CMK (cell line): ENCODE data around the gene AP5S1.
"Not testable (repeated sequence)": the region's sequence is repeated elsewhere in the genome, so short reads cannot be mapped to it uniquely, and the experiment has no call there.

Source experiments
- DNase-seq: peaks from one replicate; pipeline ENCODE4 v3.0.0-alpha.2; 2010; ENCODE audit warnings: low read depth

AP5S1 gene

DNA sequence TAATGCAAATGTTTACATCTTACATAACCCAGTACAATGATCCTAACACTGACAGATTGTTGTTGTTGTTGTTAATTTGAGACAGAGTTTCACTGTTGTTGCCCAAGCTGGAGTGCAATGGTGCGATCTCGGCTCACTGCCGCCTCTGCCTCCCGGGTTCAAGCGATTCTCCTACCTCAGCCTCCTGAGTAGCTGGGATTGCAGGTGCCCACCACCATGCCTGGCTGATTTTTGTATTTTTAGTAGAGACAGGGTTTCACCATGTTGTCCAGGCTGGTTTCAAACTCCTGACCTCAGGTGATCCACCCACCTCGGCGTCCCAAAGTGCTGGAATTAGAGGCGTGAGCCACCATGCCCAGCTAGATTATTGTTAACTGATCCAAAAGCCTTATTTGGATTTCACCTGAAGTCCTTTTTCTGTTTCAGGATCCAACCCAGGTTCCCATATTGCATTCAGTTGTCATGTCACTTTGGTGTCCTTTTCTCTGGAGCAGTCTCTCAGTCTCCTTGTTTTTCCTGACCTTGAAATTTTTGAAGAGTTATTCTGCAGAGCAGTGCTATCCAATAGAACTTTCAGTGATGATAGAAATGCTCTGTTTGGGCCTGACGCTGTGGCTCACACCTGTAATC, 23.8 kb downstream of the AP5S1 start:
- DNase-seq, result not testable (repeated sequence)

DNA sequence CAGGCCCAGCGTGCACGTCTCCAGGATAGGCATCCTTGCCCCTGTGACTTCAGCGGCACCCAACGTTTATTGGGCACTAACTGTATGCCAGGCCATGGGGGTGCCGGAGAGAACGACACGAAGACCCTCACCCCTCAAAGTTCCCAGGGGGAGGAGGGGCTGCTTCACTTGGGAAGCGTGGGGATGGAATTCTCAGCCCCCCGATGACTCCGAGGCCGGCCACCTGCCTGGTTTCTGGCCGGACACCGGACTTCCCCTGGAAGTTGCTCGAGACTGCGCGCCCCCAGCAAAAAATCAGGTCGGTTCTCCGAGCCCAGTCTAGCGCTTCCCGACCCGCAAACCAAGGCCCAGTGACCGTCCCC, 26.0 kb downstream of the AP5S1 start:
- no peak for DNase-seq

DNA sequence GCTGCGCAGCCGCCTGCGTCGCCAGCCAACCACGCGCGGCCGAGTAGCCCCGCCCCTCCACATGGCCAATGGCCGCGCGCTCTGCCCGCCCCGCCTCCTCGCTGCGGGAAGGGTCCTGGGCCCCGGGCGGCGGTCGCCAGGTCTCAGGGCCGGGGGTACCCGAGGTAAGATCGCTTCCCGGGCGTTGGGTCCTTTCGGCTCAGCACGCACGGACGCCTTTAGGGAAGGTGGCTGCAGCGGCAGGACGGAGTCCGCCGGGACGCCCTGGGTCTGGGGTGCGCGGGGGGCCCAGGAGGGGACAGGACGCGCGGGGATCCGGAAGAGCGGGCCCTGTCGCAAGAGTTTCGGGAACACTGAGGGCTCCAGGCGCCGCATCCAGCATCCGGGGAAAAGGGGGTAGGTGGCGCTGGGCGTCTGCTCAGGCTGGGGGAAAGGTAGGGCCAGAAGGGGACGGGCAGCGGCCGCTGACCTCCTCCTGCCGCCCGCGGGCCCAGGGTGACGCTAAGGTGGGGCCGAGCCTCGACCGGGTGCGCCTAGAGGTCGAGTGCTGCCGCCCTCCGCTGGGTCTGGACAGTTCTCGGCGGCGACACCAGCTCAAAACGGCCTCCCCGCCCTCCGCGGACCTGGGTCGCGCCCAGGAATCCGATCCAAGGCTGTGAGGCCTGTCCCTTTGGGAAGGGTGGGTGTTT, 26.5 kb downstream of the AP5S1 start, which contains the start of gene MAVS:
MAVS (plus strand) TSS at position 95 of the 689 bp plus-strand sequence. CDS start 7,791 bp downstream, outside the sequence.
- peak; percentile 88 for DNase-seq

DNA sequence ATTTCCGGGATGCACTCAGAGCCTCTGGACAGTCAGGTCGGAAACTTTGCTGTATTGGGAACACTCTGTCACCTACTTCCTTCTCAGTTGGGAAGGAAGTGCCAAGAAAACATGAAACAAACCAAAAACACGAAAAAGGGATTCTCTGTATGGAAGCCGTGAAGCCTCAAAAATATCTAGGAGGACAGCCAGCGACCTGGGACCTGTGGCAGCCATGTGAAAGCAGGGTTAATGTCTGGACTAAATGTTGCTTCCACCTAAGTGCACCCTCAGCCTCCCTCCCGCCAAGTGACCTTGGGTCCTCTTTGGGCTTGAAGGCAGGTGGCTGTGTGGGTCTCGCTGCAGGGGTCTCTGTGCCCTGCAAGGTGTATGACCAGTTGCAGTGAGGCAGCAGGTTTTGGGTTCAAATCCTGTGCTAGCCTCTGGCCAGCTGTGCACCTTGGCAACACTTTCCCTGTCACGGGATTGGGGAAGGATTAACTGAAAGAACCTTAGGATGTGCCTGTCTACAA, 27.1 kb downstream of the AP5S1 start:
- no peak for DNase-seq

DNA sequence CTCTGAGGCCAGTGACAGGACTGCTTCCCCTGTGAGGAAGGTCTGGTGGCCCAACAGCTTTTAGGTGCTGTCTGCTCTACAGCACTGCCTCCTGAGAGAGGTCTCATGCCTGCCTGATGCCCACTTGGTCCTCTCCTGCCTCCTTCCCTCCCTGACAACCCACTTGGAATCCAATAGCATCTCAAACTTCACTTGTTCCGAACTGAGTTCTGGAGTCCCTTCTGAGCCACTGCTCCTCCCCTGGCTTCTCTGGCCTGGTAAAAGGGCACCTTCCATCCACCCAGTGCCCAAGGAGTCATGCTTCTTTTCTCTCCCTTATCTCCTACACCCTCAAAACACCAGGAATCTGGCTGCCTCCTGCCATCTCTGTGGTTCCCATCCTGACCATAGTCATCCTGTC, 28.2 kb downstream of the AP5S1 start:
- DNase-seq, result no peak

DNA sequence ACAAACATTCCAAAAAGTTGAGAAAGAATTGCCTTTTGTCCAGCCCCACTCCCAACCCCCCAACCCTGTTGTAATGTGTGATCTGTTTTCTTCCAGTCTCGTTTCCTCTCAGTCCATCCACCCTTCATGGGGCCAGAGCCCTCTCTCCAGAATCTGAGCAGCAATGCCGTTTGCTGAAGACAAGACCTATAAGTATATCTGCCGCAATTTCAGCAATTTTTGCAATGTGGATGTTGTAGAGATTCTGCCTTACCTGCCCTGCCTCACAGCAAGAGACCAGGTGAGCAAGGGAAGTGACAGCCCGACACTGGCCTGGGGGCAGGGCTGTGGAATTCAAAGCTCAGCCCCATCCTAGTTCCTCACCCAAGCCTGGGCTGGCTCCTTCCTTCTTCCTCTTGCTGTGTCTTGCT, 34.1 kb downstream of the AP5S1 start:
- DNase-seq, result no peak

DNA sequence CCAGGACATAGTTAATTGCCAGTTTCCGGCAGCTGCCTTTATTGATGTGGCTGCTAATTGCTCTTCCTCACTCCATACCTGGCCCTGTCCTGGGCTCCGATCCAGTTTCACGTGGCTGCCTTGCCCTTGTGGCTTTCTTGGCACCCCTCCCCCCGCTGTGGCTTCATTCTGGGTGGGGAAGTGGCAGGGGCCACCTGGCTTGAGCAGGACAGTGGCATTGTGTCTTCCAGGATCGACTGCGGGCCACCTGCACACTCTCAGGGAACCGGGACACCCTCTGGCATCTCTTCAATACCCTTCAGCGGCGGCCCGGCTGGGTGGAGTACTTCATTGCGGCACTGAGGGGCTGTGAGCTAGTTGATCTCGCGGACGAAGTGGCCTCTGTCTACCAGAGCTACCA, 37.1 kb downstream of the AP5S1 start:
- no peak for DNase-seq

DNA sequence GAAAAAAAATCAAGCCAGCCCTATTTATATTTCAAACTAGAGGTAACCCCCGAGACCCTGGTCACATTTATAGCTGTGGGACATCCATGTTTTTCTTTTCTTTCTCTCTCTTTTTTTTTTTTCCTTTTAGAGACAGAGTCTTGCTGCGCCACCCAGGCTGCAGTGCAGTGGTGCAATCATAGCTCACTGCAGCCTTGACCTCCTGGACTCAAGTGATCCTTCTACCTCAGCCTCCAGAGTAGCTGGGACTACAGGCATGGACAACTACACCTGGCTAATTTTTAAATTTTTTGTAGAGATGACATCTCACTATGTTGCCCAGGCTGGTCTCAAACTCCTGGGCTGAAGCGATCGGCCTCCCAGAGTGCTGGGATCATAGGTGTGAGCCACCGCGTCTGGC, 38.3 kb downstream of the AP5S1 start:
- DNase-seq, result no peak

DNA sequence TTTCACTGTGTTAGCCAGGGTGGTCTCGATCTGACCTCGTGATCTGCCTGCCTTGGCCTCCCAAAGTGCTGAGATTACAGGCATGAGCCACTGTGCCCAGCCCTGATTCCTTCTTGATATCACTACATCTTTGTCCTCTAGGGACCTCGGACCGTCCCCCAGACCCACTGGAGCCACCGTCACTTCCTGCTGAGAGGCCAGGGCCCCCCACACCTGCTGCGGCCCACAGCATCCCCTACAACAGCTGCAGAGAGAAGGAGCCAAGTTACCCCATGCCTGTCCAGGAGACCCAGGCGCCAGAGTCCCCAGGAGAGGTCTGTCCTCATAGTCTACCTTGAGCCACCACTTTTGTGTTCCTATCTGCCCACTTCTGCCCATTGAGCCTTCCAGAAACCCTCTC, 40.8 kb downstream of the AP5S1 start:
- no peak for DNase-seq

DNA sequence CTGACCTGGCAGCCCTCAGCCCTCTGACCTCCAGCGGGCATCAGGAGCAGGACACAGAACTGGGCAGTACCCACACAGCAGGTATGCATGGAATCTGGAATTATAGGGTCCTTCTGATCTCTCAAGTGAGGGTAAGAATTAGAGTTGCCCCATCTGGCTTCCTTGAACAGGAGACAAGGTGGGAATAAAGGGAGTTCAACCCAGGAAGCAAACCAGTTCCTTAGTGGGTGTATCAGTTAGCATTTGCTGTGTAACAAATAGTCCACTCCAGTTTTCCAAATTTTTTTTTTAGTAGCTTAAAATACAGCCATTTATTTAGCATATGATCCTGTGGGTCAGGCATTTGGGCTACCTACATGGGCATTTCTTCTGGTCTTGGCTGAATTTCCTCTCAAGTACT, 42.0 kb downstream of the AP5S1 start:
- no peak for DNase-seq

DNA sequence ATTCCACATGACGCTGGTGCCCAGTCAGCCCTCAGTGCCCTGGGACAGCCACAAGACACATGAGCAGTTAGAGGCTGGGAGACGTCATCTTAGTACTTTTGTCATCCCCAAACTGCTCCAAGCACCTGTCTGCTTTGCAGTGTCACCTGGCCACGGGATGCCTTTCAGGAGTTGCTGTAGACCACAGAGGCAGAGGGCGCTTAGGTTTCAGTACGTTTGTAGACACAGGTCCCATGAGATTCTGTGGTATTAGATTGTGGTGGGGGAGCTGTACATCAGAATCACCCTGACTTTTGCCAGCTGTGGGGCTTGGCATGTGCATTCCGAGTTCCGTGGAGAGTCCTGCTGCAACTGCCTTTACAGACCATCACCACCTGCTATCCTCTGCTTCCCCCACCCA, 43.0 kb downstream of the AP5S1 start:
- DNase-seq, result no peak

DNA sequence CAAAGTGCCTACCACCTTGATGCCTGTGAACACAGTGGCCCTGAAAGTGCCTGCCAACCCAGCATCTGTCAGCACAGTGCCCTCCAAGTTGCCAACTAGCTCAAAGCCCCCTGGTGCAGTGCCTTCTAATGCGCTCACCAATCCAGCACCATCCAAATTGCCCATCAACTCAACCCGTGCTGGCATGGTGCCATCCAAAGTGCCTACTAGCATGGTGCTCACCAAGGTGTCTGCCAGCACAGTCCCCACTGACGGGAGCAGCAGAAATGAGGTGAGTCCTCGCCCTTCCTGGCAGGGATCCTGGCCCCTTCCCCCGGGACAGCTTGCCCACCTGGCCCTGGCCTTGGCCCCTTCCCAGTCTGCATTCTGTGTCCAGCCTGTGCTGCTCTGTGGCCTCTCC, 44.2 kb downstream of the AP5S1 start:
- DNase-seq, result no peak

DNA sequence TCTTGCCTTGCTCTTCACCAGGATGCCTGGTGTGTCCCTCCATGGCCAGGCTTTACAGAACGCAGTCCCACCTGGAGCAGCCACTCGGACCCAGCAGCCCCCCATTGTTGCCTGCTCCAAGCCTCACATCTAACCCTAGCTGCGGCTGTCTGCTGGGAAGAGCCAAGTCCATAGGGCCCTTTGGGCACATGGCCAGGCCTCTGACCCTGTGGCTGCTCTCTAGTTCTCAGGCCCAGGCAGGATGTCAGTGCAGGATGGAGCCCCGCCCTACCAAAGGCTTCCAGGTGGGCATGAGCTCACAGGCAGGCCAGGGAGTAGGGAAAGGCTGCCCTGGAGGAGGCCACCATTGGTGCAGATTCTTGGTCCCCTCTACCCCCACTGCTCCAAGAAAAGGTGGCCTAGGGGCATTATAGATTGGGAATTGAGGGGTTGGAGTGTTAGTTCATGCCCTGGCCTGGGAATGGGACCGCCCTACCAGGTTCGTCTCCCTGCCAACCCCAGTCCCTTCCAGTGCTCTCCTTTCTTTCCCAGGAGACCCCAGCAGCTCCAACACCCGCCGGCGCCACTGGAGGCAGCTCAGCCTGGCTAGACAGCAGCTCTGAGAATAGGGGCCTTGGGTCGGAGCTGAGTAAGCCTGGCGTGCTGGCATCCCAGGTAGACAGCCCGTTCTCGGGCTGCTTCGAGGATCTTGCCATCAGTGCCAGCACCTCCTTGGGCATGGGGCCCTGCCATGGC, 45.0 kb downstream of the AP5S1 start:
- no peak for DNase-seq

DNA sequence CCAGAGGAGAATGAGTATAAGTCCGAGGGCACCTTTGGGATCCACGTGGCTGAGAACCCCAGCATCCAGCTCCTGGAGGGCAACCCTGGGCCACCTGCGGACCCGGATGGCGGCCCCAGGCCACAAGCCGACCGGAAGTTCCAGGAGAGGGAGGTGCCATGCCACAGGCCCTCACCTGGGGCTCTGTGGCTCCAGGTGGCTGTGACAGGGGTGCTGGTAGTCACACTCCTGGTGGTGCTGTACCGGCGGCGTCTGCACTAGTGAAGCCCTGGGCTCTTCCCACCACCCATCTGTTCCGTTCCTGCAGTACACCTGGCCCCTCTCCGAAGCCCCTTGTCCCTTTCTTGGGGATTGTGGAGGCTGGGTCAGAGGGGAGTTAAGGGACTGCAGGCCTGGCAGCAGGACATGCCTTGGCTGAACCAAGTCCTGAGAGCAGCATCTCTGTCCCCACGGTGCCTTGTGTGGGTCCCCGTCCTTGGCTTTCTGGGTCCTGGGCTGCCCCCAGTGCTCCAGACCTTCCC, 45.6 kb downstream of the AP5S1 start:
- no peak for DNase-seq

DNA sequence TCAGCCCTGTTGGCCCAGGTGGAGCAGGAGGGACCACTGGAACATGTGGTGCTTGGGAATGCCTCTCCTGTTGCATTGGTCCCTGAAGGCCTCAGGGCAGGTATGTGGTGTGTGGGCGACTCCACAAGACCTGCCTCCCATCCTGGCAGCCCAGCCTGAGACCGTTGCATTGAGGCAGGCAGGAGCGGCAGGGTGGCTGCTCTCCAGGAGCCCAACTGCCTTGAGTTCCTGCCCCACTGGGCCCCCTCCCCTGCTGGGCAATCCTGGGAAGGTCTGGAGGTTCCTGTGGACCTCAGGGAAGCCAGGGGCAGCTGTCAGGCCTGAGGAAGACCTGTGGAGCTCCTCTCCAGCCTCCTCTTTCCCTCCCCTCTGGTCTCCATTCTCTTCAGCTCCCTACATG, 46.1 kb downstream of the AP5S1 start:
- no peak for DNase-seq

DNA sequence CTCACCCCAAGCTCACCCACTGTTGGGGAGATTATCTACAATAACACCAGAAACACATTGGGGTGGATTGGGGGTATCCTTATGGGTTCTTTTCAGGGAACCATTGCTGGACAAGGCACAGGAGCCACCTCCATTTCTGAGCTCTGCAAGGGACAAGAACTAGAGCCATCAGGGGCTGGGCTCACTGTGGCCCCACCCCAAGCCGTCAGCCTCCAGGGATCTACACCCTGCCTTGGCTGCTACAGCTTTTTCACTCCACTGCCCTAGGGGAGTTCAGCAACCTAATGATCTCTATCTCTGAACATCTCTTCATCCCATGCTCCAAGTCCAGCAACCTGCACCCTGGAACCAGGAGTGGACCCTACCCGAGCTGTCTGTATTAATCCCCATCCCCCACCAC, 47.5 kb downstream of the AP5S1 start:
- no peak for DNase-seq

DNA sequence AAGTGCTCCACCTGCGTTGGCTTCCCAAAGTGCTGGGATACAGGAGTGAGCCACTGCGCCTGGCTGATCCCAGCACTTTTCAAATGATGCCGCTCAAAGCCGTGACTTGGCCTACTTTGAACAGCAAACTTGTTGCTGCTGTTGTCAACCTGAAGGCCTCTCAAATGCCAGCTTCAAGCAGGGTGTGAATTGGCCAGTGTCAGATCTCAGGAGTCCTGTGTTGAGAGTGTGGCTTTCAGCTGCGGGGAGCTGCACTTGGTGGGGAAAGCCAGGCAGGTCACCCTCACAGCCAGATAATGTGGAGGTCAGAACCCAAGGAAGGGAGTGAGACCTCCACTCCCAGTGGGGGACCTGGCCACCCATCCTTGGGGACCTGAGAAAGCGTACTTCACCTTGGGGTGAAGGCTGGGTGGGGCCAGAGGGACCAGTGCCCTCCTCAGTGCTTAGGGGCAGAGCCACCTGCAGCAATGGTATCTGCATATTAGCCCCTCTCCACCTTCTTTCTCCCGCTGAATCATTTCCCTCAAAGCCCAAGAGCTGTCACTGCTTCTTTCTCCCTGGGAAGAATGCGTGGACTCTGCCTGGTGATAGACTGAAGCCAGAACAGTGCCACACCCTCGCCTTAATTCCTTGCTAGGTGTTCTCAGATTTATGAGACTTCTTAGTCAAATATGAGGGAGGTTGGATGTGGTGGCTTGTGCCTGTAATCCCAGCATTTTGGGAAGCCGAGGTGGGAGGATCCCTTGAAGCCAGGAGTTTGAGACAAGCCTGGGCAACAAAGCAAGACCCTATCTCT, 49.7 kb downstream of the AP5S1 start:
- DNase-seq, result no peak

DNA sequence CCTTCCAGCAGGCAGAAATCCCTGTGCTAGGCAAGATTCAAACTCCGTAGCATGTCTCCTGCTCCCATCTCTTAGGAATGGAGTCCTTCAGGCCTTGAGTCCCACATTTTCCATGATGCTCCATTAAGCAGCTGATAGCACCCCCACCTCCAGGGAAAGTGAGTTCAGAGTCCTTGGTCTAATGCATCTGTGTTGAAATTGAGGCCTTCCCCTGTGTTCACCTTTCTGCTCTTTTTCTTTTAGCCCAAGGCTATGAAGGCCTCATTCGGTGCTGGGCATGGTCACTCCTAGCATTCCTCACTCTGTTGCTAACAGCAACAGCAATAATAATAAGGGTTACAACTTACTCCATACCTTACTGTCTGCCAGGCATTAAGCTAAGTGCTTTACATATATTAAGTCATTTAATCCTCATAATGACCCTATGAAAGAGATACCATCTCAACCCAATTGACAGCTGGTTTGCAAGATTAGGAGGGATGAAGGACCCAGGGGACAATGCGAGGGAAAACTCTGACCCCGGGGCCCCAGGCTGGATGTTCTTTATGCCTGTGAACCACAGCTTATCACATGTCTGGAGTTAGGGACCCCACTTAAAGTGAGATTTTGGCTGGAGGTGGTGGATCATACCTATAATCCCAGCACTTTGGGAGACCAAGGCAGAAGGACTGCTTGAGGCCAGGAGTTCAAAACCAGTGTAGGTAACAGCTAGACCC, 51.4 kb downstream of the AP5S1 start:
- DNase-seq, result no peak

DNA sequence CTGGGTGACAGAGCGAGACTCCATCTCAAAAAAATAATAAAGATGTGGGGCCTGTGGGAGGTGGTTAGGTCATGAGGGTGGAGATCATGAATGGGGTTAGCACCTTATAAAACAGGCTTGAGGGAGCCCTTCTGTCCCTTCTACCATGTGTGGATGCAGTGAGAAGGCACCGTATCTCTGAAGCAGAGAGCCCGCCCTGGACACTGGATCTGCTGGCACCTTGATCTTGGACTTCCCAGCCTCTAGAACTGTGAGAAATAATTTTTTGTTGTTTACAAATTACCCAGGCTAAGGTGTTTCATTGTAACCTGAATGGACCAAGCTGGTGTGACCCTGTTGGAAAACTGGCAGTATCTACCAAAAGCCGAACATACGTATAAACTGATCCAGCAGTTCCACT, 53.2 kb downstream of the AP5S1 start:
- no peak for DNase-seq

DNA sequence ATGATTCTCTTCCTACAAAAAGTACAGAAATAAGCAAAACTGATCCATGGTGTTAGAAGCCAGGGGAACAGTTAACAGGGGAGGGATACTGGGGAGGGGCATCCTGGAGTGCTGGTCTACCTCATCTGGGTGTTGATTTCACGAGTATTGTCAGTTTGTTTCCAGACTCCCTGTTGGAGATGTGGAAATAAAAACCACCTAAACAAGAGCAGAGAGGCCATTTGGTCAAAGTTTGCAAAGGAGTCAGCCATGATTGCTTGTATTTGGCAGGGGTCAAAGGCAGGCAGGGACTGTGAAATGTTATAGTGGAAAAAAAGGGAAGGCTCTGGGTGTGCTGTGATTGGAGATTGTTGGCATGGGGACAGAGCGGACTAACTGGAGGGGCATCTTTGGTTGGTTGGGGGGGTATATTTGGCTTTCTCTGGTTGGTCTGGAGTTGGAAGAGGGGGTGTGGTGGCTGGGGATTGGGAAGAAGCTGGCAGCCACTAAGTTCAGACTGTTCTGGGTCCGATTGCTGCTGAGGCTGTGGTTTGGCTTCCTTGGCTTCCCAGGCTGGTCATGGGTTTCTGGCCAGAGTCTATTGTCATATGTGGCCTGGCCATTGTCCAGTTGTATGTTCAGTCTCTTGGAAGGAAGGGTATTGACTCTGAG, 54.0 kb downstream of the AP5S1 start:
- DNase-seq, result no peak
